Upper lobe of right lung (tissue), 1 donor: Measurements from ENCODE around the gene RCBTB2. TPM values are rescaled to one million over a fixed set of nuclear protein-coding genes. Genes with fewer than 3 reads are reported as not detected.

Experiments
- ATAC-seq: fragments of 200-7000 bp; cut with Tn5 transposase; one replicate; pipeline ENCODE4 v1.9.1; 2020; ENCODE audit warnings: mild to moderate bottlenecking, moderate library complexity
- DNase-seq: peaks from one replicate; pipeline ENCODE4 v3.0.0-alpha.2; 2020
- H3K27ac ChIP-seq: fragments of 200-600 bp; one replicate; pipeline ENCODE4 v1.8.0; 2022
- H3K27me3 ChIP-seq: fragments of 200-600 bp; one replicate; pipeline ENCODE4 v1.8.0; 2022; ENCODE audit warnings: mild to moderate bottlenecking
- H3K36me3 ChIP-seq: fragments of 200-600 bp; one replicate; pipeline ENCODE4 v1.8.0; 2022
- H3K4me1 ChIP-seq: fragments of 200-600 bp; one replicate; pipeline ENCODE4 v1.8.0; 2022
- H3K4me3 ChIP-seq: fragments of 200-600 bp; one replicate; pipeline ENCODE4 v1.8.0; 2022; ENCODE audit warnings: mild to moderate bottlenecking
- H3K9me3 ChIP-seq: fragments of 200-600 bp; one replicate; pipeline ENCODE4 v1.8.0; 2022
- CTCF ChIP-seq: fragments of 200-600 bp; IDR thresholded peaks from one replicate; pipeline ENCODE4 v1.8.0; 2022; ENCODE audit warnings: antibody characterized with exemption
- intact Hi-C: fragments of 100-400 bp; cut with DNase I; formaldehyde crosslinking; loops from one replicate; pipeline ENCODE4 v1.11.0; 2022
- total RNA-seq: library from RNA; stranded (reverse); fragmentation: NEBNext Ultra II Directional; extraction: Animal tissue kit (Norgen Biotek cat#: 25700); gene quantifications from one replicate; pipeline ENCODE4 v1.2.1, GENCODE V29; 2021
- donor health status: DM: no; HTN: yes; CAD: no; lungs with severe emphysema.

Gene RCBTB2
- total RNA-seq, 1 donor from 2014 or later, result 18.4 TPM

DNA sequence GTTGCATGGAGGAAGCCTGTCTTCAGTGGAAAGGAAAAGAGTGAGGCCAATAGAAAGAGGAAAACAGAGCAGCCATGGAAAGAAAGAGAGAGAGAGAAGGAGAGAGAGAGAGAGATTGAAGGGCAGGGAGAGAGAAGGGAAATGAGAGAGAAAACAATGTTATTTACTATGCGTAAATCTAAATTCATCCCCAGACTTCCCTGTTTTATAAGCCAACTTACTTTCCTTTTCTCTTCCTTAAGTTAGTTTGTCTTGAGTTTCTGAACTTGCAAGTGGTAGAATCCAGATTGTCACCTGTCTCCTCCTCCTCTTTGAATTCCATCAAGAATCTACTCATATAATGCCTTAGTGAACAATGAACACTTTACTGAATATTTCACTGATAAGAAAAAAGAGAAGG lies 16.8 kb upstream of the RCBTB2 start:
- no peaks in the 10 kb centered on the region for H3K4me1 ChIP-seq
- no peaks in the 10 kb centered on the region for H3K27me3 ChIP-seq
- no peaks in the 10 kb centered on the region for H3K36me3 ChIP-seq
- intact Hi-C loops, result no loop called here
- no peaks in the 10 kb centered on the region for H3K9me3 ChIP-seq
- ATAC-seq, result no peak
- no peak for DNase-seq
- H3K4me3 ChIP-seq, result no peak overlapping the region
- H3K27ac ChIP-seq, result no peak overlapping the region
- TF ChIP-seq CTCF, result no peak

DNA sequence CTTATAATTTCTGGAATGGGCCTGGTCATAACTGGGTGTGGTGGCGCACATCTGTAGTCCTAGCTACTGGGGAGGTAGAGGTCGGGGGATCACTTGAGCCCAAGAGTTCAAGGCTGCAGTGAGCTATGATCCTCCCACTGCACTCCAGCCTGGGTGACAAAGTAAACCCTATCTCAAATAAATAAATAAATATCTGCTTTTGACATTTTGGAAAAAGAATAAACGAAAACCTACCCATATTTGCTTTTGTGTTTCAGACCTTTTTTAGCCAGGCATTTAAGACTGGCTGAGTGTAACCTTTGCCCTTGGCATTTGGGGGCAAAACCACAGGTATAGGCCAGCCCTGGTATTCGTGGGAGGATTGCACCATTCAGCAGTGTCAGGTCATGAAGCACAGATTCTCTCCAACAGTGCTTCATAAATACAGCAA lies 14.8 kb upstream of the RCBTB2 start:
- Histone ChIP-seq H3K9me3 (no peaks in the 10 kb centered on the region), H3K27ac (no peak overlapping the region), H3K4me3 (no peak overlapping the region), H3K4me1 (peaks cover 11% of the 10 kb centered on the region), H3K27me3 (no peaks in the 10 kb centered on the region), H3K36me3 (no peaks in the 10 kb centered on the region)
- intact Hi-C loops, result no loop called here
- no peak for ATAC-seq
- no peak for DNase-seq
- TF ChIP-seq CTCF, result no peak

DNA sequence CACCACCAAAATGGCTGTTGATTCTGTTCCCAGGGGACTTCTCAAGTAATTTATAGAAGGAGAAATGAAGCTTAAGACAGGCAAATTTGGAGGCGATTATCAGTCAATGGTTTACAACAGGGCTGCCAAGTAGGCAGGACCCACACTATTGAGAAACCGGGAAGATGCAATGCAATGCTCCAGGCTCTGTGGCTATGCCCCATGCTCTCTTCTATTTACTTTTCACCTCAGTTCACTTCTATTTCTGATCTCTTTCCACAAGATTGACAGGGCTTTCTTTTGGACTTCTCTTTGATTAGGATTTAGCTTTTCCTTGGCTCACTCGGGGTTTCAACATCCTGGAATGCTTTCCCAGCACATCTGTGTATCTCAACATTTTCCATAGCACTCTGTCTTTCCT lies 12.7 kb upstream of the RCBTB2 start:
- H3K36me3 ChIP-seq, result no peaks in the 10 kb centered on the region
- intact Hi-C loops, result no loop called here
- H3K9me3 ChIP-seq, result no peaks in the 10 kb centered on the region
- no peak for DNase-seq
- H3K4me3 ChIP-seq, result no peak overlapping the region
- H3K4me1 ChIP-seq, result peaks cover 19% of the 10 kb centered on the region
- no peak for ATAC-seq
- TF ChIP-seq CTCF, result no peak
- no peak overlapping the region for H3K27ac ChIP-seq
- no peaks in the 10 kb centered on the region for H3K27me3 ChIP-seq

DNA sequence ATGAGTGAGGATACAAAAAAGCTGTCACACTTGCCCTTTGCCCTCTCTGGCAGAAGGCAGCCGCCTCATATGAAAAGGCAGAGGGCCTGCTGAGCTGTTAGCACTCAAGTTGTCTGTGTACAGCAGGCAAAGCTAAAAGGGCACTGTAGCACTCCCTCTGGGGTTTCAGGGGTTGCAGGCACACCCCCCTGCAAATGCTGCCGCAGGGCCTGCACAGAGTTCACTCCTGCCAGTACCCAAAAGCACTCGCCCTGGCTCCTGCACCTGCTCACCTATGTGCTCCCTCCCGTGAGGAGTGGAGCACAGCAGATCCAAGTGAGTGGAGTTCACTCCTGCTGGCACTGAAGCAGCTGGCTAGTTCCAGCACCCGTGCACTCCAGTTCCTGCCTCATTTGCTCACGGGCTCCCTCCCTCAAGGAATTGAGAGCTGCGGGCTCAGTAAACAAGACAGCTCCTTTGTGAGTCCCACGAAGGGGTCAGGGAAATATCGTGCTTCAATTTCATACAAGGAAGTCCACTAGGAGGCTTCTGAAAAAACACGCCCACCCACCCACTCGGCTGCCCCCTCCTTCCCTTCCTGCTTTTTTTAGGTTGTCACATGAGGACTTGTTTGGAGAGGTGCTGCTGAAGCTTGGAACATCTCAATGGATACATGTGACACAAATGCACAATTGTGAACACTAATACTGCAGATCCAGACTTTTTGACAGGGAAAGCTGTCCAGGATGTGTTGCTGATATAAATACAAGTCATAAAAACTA lies 9.9 kb upstream of the RCBTB2 start:
- peak; percentile 20 for TF ChIP-seq CTCF
- Histone ChIP-seq H3K4me3 (peak overlapping the region; percentile 14), H3K4me1 (peaks cover 19% of the 10 kb centered on the region), H3K36me3 (no peaks in the 10 kb centered on the region), H3K27me3 (no peaks in the 10 kb centered on the region), H3K27ac (peak overlapping the region; percentile 43), H3K9me3 (no peaks in the 10 kb centered on the region)
- peak; percentile 78 for DNase-seq
- intact Hi-C loops, result no loop called here
- peak; percentile 87 for ATAC-seq

- no peak for ATAC-seq
- intact Hi-C loops, result no loop called here
- no peak overlapping the region for H3K4me3 ChIP-seq
- no peak for TF ChIP-seq CTCF
- peaks cover 19% of the 10 kb centered on the region for H3K4me1 ChIP-seq
- peak overlapping the region; percentile 43 for H3K27ac ChIP-seq
- DNase-seq, result no peak
- no peaks in the 10 kb centered on the region for H3K9me3 ChIP-seq
- no peaks in the 10 kb centered on the region for H3K27me3 ChIP-seq
- no peaks in the 10 kb centered on the region for H3K36me3 ChIP-seq
Observed at GRCh38 chr13:48542138-48542537, 9.3 kb upstream of the RCBTB2 start.
